Mesenchymal stem cell (in vitro differentiated cells and primary cell): ENCODE measurements around the gene CDRT4.

Source experiments
- DNase-seq: peaks from one replicate; pipeline ENCODE4 v3.0.0-alpha.2; 2013
- H2AFZ ChIP-seq: one replicate; pipeline ENCODE4 v1.6.1; 2013; ENCODE audit warnings: low read depth, mild to moderate bottlenecking, control low read depth, inconsistent platforms, low read length, moderate library complexity
- H2AK5ac ChIP-seq: 2 replicates; pipeline ENCODE4 v1.6.1; 2013; ENCODE audit warnings: low read length, moderate library complexity, mild to moderate bottlenecking, inconsistent platforms; ENCODE audit not compliant: severe bottlenecking
- H2BK120ac ChIP-seq: one replicate; pipeline ENCODE4 v1.6.1; 2013; ENCODE audit warnings: low read depth, mild to moderate bottlenecking, inconsistent platforms, low read length, moderate library complexity
- H2BK12ac ChIP-seq, 2 experiments: one replicate each; pipeline ENCODE4 v1.6.1; 2013; ENCODE audit warnings: inconsistent platforms in 2 of 2, low read length in 2 of 2, mild to moderate bottlenecking in 2 of 2, moderate library complexity in 2 of 2, control low read depth in 1 of 2
- H2BK15ac ChIP-seq: one replicate; pipeline ENCODE4 v1.6.1; 2013; ENCODE audit warnings: mild to moderate bottlenecking, low read depth, inconsistent platforms; ENCODE audit not compliant: poor library complexity, severe bottlenecking
- H2BK5ac ChIP-seq: 2 replicates; pipeline ENCODE4 v1.6.1; 2013; ENCODE audit warnings: low read depth, mild to moderate bottlenecking, low read length, control low read depth, inconsistent platforms; ENCODE audit not compliant: poor library complexity, severe bottlenecking
- H3K14ac ChIP-seq, 2 experiments: one replicate each; pipeline ENCODE4 v1.6.1; 2013; ENCODE audit warnings: inconsistent platforms in 2 of 2, low read length in 2 of 2, control low read depth in 1 of 2, mild to moderate bottlenecking in 1 of 2, moderate library complexity in 1 of 2
- H3K18ac ChIP-seq, 2 experiments: one replicate each; pipeline ENCODE4 v1.6.1; 2013; ENCODE audit warnings: inconsistent platforms in 2 of 2, low read length in 2 of 2, control low read depth in 1 of 2, low read depth in 1 of 2, mild to moderate bottlenecking in 1 of 2
- H3K23ac ChIP-seq, 2 experiments: one replicate each; pipeline ENCODE4 v1.6.1; 2013; ENCODE audit warnings: inconsistent platforms in 2 of 2, low read length in 2 of 2, mild to moderate bottlenecking in 2 of 2, moderate library complexity in 2 of 2, control low read depth in 1 of 2
- H3K27ac ChIP-seq: 2 replicates; pipeline ENCODE4 v1.5.1; 2013; ENCODE audit warnings: mild to moderate bottlenecking, moderate library complexity, low read length, control low read depth, inconsistent platforms; ENCODE audit not compliant: poor library complexity, severe bottlenecking
- H3K27me3 ChIP-seq, 2 experiments: 2 replicates each; pipeline versions ENCODE4 v1.6.1 to v1.7.0; 2013; ENCODE audit warnings: low read length in 2 of 2, mild to moderate bottlenecking in 2 of 2, moderate library complexity in 2 of 2, control low read depth in 1 of 2, inconsistent platforms in 1 of 2; ENCODE audit not compliant: control insufficient read depth in 1 of 2, insufficient read depth in 1 of 2
- H3K36me3 ChIP-seq, 2 experiments: 2 replicates each; pipeline versions ENCODE4 v1.6.1 to v1.7.0; 2013; ENCODE audit warnings: low read length in 2 of 2, control low read depth in 1 of 2, inconsistent platforms in 1 of 2, low read depth in 1 of 2, mild to moderate bottlenecking in 1 of 2; ENCODE audit not compliant: insufficient read depth in 2 of 2, control insufficient read depth in 1 of 2
- H3K4ac ChIP-seq, 2 experiments: one replicate each; pipeline ENCODE4 v1.6.1; 2013; ENCODE audit warnings: inconsistent platforms in 2 of 2, low read length in 2 of 2, mild to moderate bottlenecking in 2 of 2, moderate library complexity in 2 of 2, control low read depth in 1 of 2, low read depth in 1 of 2
- H3K4me1 ChIP-seq: 2 replicates; pipeline ENCODE4 v1.6.1; 2013; ENCODE audit warnings: low read depth, low read length, control low read depth; ENCODE audit not compliant: control insufficient read depth, insufficient read depth
- H3K4me2 ChIP-seq: 2 replicates; pipeline ENCODE4 v1.6.1; 2013; ENCODE audit warnings: low read length, mild to moderate bottlenecking, inconsistent platforms; ENCODE audit not compliant: poor library complexity, severe bottlenecking
- H3K4me3 ChIP-seq, 2 experiments: 2 replicates each; pipeline versions ENCODE4 v1.5.1 to v1.7.0; 2013; ENCODE audit warnings: low read length in 2 of 2, mild to moderate bottlenecking in 2 of 2, control low read depth in 1 of 2, low read depth in 1 of 2; ENCODE audit not compliant: insufficient read depth in 1 of 2
- H3K79me1 ChIP-seq: replicated peaks from 2 replicates; pipeline ENCODE4 v1.6.1; 2013; ENCODE audit warnings: mild to moderate bottlenecking, control low read depth, low read length, inconsistent platforms; ENCODE audit not compliant: poor library complexity, severe bottlenecking
- H3K9ac ChIP-seq: 2 replicates; pipeline ENCODE4 v1.7.0; 2013; ENCODE audit warnings: mild to moderate bottlenecking, low read length, moderate library complexity
- H3K9me3 ChIP-seq: 2 replicates; pipeline ENCODE4 v1.7.0; 2013; ENCODE audit warnings: mild to moderate bottlenecking, low read length; ENCODE audit not compliant: control insufficient read depth
- H4K8ac ChIP-seq: one replicate; pipeline ENCODE4 v1.6.1; 2013; ENCODE audit warnings: inconsistent platforms, mild to moderate bottlenecking, low read length, moderate library complexity
- H4K91ac ChIP-seq: one replicate; pipeline ENCODE4 v1.6.1; 2013; ENCODE audit warnings: mild to moderate bottlenecking, low read length, inconsistent platforms
- WGBS: methylation state at CpG from one replicate; pipeline ENCODE4 v1.1.7; 2013; ENCODE audit warnings: mixed read lengths; 5-methylcytosine and 5-hydroxymethylcytosine counted together

The CDRT4 gene

DNA sequence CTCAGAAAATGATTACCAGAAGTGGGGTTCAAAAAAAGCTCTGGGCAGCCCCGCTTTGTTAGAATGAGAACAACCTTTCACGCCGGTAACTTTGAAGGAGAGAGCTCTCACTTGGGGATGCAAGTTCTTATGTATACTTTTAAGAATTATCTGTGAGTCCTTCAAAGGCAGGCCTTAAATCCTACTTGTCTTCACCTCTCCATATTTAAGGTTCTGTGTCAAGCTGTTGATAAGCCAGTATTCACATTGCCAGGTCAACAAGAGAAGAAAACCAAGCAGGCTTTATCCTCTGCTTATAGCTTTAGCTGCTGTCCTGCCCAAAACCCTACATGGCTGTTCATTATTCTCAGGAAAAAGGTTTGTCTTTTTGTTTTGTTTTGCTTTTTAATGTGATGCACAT lies 42.9 kb downstream of the CDRT4 start:
- Histone ChIP-seq H2BK12ac (no peak overlapping the region), H3K36me3 (no peaks in the 10 kb centered on the region), H3K4me2 (no peak overlapping the region), H2BK5ac (no peak overlapping the region), H3K9ac (no peak overlapping the region), H3K27ac (no peak overlapping the region), H3K4ac (no peak overlapping the region), H3K9me3 (no peaks in the 10 kb centered on the region), H3K4me3 (no peak overlapping the region), H3K23ac (no peak overlapping the region), H3K27me3 (no peaks in the 10 kb centered on the region), H3K4me1 (no peaks in the 10 kb centered on the region), H4K91ac (no peak overlapping the region), H2BK120ac (no peak overlapping the region), H2AFZ (no peak overlapping the region), H3K18ac (no peak overlapping the region), H2BK15ac (no peak overlapping the region), H3K79me1 (no peaks in the 10 kb centered on the region), H4K8ac (no peak overlapping the region), H2AK5ac (no peak overlapping the region), H3K14ac (no peak overlapping the region)
- WGBS = 97% methylated on average over 3 of the region's 3 CpGs
- no peak for DNase-seq

DNA sequence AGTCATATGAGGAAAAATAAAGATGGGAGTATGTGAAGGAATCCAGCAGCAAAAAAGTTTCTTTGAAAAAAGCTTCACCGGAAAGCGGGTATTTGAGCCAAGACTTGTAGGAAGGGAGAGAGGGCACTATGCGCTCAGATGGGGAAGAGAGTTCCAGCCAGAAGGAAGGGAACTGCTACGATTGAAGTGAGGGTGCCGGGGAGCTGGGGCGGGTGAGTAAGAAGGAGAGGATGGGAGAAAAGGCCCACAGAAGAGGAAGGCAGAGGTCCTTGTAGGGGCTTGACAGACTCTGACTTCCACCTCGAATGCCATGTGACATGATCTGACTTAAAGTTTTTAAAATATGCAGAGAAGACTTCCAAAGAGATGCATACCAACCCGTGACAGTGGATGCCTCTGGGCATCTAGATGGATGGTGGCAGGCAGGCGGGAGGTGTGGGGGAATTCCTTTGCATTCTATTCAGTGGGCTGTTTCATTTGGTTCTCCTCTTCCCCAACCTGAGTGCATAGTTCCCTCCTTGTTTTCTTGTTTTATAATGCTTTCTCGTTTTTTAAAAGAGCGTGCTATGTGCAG lies 44.9 kb downstream of the CDRT4 start:
- Histone ChIP-seq H2BK5ac (no peak overlapping the region), H3K14ac (no peak overlapping the region)
- 93% methylated on average over 11 of the region's 11 CpGs for WGBS

DNA sequence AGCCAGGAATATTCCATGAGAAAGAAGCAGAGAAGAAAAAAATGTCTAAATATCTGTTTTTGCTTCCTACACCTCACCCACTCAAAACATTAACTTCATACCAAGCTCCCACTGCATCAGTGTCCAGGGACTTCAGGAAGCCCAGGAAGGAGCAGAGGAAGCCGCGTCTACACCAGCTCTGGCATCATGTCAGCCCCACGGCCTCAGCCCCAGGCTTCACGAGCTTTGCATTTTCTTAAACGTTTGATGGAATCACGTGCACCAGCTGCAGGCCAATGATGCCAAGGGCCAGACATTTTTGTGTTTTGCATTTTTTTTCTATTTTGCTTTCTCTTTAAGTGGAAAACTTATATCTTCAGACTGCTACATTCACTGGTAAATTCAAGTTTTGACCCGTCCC lies 48.6 kb downstream of the CDRT4 start:
- H2BK15ac ChIP-seq = no peak overlapping the region
- no peak overlapping the region for H3K27ac ChIP-seq
- no peak overlapping the region for H3K23ac ChIP-seq
- H2AK5ac ChIP-seq = no peak overlapping the region
- no peak overlapping the region for H2AFZ ChIP-seq
- no peak for DNase-seq
- H2BK5ac ChIP-seq = no peak overlapping the region
- H3K36me3 ChIP-seq = no peaks in the 10 kb centered on the region
- no peak overlapping the region for H2BK12ac ChIP-seq
- no peak overlapping the region for H3K4me2 ChIP-seq
- no peaks in the 10 kb centered on the region for H3K27me3 ChIP-seq
- no peak overlapping the region for H4K91ac ChIP-seq
- no peak overlapping the region for H2BK120ac ChIP-seq
- no peak overlapping the region for H3K18ac ChIP-seq
- H3K9ac ChIP-seq = no peak overlapping the region
- no peak overlapping the region for H3K14ac ChIP-seq
- H3K79me1 ChIP-seq = no peaks in the 10 kb centered on the region
- H3K4ac ChIP-seq = no peak overlapping the region
- no peak overlapping the region for H4K8ac ChIP-seq
- 96% methylated on average over 7 of the region's 7 CpGs for WGBS
- no peak overlapping the region for H3K4me3 ChIP-seq
- no peaks in the 10 kb centered on the region for H3K4me1 ChIP-seq
- no peaks in the 10 kb centered on the region for H3K9me3 ChIP-seq

More for the DNA sequence above, 44.9 kb downstream of the CDRT4 start:
- Histone ChIP-seq H2BK12ac (no peak overlapping the region), H2AFZ (no peak overlapping the region), H3K9me3 (no peaks in the 10 kb centered on the region), H3K4me3 (no peak overlapping the region), H2BK15ac (no peak overlapping the region), H3K4ac (no peak overlapping the region), H3K79me1 (no peaks in the 10 kb centered on the region), H3K36me3 (no peaks in the 10 kb centered on the region), H3K27ac (no peak overlapping the region), H2BK120ac (no peak overlapping the region), H3K18ac (no peak overlapping the region), H3K4me2 (no peak overlapping the region), H3K4me1 (no peaks in the 10 kb centered on the region), H2AK5ac (no peak overlapping the region), H3K9ac (no peak overlapping the region), H3K23ac (no peak overlapping the region), H3K27me3 (no peaks in the 10 kb centered on the region), H4K91ac (no peak overlapping the region), H4K8ac (no peak overlapping the region)
- DNase-seq = no peak

DNA sequence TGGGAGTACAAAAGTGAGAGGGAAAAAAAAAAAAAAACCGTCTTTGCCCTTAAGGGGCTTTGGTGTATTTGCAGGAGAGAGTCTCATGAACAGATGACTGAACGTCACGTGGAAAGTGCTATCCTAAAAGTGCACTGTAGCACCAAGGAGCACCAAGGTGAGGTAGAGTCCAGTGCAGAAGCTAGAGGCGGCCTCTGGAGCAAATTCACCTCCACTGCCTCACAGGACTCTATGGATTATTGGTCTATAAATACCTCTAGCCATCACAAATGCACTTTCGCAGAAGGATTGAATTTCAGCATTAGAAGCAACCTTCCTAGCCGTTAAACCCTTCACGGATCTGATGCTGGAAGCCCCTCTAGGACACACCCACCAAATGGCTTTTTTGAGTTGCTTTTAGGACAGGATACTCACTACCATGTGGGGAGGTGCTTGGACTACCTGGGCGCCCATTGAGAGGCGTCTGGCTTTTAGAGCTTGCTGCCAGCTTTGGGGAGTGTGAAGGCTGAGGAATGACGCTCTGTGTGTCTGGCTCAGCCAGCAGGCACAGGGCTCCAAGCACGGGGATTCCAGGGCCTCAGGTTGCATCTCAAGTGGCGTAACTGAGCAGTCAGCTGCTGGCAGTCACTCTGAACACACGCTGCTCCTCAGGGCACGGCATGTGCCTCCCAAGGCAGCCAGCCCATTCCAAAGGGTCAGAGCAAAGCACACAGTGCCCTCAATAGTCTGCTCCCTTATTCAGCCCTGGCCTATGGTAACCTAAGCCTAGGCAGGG lies 52.7 kb downstream of the CDRT4 start:
- Histone ChIP-seq H2BK5ac (no peak overlapping the region), H2BK12ac (no peak overlapping the region), H3K18ac (peak overlapping the region in 1 of 2 experiments; percentile 25), H4K91ac (no peak overlapping the region), H3K4ac (peak overlapping the region in 1 of 2 experiments; percentile 15), H3K36me3 (no peaks in the 10 kb centered on the region), H3K79me1 (no peaks in the 10 kb centered on the region), H2BK120ac (no peak overlapping the region), H2AK5ac (no peak overlapping the region), H3K23ac (no peak overlapping the region), H3K14ac (peak overlapping the region in 1 of 2 experiments; percentile 8), H3K27ac (no peak overlapping the region), H3K4me3 (no peak overlapping the region), H2BK15ac (no peak overlapping the region), H3K9ac (no peak overlapping the region), H3K27me3 (no peaks in the 10 kb centered on the region), H2AFZ (no peak overlapping the region), H3K4me1 (no peaks in the 10 kb centered on the region), H3K4me2 (no peak overlapping the region), H3K9me3 (no peaks in the 10 kb centered on the region), H4K8ac (no peak overlapping the region)
- 85% methylated on average over 14 of the region's 14 CpGs for WGBS
- no peak for DNase-seq
